Measurements from ENCODE around the gene CCT5. TPM values are rescaled to one million over a fixed set of nuclear protein-coding genes. Genes with fewer than 3 reads are reported as not detected.

Gene CCT5
- total and polyA plus RNA-seq, 12 donors, result 54.7 to 247 (median 95.9) TPM

DNA sequence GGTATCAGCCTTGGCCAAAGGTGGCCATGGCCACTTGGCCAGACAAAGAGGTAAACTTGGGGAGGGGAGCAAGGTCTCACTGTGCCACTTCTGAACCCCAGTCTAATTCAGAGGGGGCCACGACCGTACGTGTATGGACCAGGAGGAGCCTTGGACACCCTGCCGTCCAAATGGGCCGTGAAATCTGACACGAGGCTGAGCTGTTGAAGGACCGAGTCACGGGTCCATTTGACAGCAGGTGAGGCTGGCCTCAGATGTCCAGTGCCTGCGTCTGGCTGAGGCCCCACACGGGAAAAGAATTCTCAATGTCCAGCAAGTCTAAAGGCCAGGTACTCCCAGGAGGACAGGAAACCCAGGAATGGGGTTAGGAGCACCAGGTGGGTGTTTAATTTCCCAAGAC is 39.9 kb downstream of the CCT5 start:
- H3K27me3 ChIP-seq, result no peaks in the 10 kb centered on the region
- WGBS, 2 donors, result 94 to 95% methylated on average over 10 of the region's 10 CpGs
- no peak for ATAC-seq
- H3K4me3 ChIP-seq, result no peak overlapping the region
- peaks cover 0 to 30% (median 0%) of the 10 kb centered on the region in 9 donors for H3K36me3 ChIP-seq
- DNase-seq, result no peak
- H3K27ac ChIP-seq, result peak overlapping the region in 6 of 10 donors; percentile 32 to 76 (median 70)
- H3K4me1 ChIP-seq, result peaks cover 0 to 25% (median 11%) of the 10 kb centered on the region in 9 donors
- intact Hi-C loops (cut with DNase I), result loop anchor here in 5 of 10 donors (5.0 to 10.0 kb wide), 4 partner anchors 45 to 335 kb away; no protein-coding TSS in a partner anchor
- no peak for TF ChIP-seq CTCF (IDR thresholded peaks at IDR 0.05)
- H3K9me3 ChIP-seq, result no peaks in the 10 kb centered on the region

DNA sequence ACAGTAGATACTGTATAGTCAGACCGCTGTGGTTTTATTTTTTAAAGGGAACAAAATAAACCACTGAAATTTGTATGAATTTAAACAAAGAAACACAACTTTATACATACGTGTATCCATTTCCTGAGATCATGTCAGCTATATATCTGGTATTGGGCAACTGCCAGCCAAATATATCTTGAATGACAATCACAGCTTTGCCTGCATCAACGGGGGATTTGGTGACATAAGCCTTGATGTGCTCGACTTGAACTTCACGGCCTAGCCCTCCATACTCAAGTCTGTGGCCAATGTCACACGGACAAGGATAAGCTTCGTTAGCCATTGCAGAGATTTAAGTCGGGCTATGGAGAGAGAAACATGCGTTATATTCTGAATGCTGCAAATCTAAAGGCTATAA is 40.4 kb downstream of the CCT5 start:
- no peak for TF ChIP-seq CTCF (IDR thresholded peaks at IDR 0.05)
- Histone ChIP-seq H3K27me3 (no peaks in the 10 kb centered on the region), H3K4me1 (peaks cover 0 to 25% (median 11%) of the 10 kb centered on the region in 9 donors), H3K4me3 (no peak overlapping the region), H3K27ac (peak overlapping the region in 1 of 10 donors; percentile 65), H3K9me3 (no peaks in the 10 kb centered on the region), H3K36me3 (peaks cover 0 to 30% (median 0%) of the 10 kb centered on the region in 9 donors)
- no peak for ATAC-seq
- intact Hi-C loops (cut with DNase I), result no loop called here
- 87 to 88% methylated on average over 9 of the region's 9 CpGs for WGBS, 2 donors
- DNase-seq, result no peak

GRCh38 chr5:10291692-10292339 is 41.7 kb downstream of the CCT5 start:
- H3K27ac ChIP-seq, result no peak overlapping the region
- intact Hi-C loops (cut with DNase I), result no loop called here
- peaks cover 0 to 22% (median 11%) of the 10 kb centered on the region in 9 donors for H3K4me1 ChIP-seq
- no peak for DNase-seq
- no peaks in the 10 kb centered on the region for H3K27me3 ChIP-seq
- peaks cover 0 to 18% (median 0%) of the 10 kb centered on the region in 9 donors for H3K36me3 ChIP-seq
- TF ChIP-seq CTCF (IDR thresholded peaks at IDR 0.05), result no peak
- 67 to 74% methylated on average over 9 of the region's 9 CpGs for WGBS, 2 donors
- no peak for ATAC-seq
- no peaks in the 10 kb centered on the region for H3K9me3 ChIP-seq
- no peak overlapping the region for H3K4me3 ChIP-seq

DNA sequence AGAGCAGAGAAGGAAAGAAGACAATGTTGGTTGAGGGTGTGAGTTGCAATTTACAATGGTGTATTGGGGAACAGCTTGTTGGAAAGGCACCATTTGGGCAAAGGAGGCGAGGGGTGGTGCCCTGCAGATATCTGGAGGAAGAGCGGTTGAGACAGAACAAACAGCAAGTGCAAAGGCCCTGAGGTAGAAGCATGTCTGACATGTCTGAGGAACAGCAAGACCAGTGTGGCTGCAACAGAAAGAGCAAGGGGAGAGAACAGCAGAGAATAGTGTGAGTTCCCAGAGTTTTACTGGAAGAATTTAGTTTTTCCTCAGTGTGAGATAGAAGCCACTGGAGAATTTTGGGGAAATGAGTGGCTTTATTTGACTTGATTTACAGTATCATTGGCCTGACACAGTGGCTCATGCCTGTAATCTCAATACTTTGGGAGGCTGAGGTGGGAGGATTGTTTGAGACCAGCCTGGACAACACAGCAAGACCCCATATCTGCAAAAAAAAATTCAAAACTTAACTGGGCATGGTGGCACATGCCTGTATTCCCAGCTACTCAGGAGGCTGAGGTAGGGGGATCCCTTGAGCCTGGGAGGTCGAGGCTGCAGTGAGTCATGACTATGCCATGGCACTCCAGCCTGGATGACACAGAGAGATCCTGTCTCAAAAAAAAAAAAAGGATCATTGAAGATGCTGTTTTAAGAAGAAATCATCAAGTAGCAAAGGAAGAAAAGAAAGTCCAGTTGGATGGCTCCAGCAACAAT is 44.0 kb downstream of the CCT5 start:
- TF ChIP-seq CTCF (IDR thresholded peaks at IDR 0.05), result no peak
- Histone ChIP-seq H3K4me3 (no peak overlapping the region), H3K27ac (no peak overlapping the region), H3K4me1 (peaks cover 0 to 9% (median 5%) of the 10 kb centered on the region in 9 donors), H3K27me3 (no peaks in the 10 kb centered on the region), H3K9me3 (no peaks in the 10 kb centered on the region), H3K36me3 (no peaks in the 10 kb centered on the region)
- intact Hi-C loops (cut with DNase I), result no loop called here
- DNase-seq, result no peak
- no peak for ATAC-seq
- 92 to 93% methylated on average over 3 of the region's 3 CpGs for WGBS, 2 donors

Data from heart right ventricle (tissue), 16 donors.